Stimulated activated CD8-positive, alpha-beta memory T cell treated with anti-CD3 and anti-CD28 coated beads, Interleukin-12 subunit alpha, Interleukin-12 subunit beta, amount 100 ng/mL, for 24 hours (primary cell): ENCODE results near the gene NEU4.

Source experiments
- DNase-seq: peaks from one replicate; pipeline ENCODE4 v3.0.0-alpha.2; 2020; ENCODE audit errors: extremely low read depth

The NEU4 gene

DNA sequence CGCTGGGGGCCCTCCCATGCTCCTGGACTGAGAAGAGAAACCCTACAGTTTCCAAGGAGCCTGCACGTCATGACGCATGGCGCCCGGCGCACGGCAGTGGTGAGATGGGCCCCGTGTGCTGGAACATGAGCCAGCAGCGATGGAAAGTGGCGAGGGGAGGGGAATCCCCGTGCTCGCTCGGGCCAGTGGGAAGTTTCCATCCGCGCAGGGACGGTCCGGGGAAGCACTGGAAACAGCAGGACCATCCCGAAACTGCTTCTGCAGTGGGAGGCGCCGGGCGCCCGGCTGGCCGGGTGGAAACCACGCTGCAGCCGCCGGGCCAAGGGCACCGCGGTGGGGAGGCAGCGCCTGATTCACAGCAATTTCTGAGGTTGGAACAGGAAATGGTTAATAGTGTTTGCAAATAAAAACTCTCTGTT lies 54.6 kb downstream of the NEU4 start:
- no peak for DNase-seq

DNA sequence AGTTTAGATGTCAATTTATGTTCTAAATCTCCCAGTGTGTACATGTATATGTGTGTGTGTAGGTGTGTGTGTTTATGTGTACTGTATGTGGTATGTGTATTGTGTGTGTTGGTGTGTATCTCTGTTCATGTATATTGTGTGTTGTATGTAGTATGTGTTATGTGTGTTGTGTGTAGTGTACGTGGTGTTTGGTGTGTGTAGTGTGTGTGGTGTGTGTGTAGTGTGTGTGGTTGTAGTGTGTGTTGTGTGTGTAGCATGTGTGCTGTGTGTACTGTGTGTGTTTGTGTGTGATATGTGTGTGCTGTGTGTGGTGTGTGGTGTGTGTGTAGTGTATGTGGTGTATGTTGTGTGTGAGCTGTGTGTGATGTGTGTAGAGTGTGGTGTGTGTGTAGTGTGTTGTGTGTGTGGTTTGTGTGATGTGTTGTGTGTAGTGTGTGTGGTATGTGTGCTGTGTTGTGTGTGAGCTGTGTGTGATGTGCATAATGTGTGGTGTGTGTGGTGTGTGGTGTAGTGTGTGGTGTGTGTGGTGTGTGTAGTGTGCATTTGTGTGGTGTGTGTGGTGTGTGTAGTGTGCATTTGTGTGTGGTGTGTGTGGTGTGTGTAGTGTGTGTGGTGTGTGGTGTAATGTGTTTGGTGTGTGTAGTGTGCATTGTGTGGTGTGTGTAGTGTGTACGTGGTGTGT lies 55.3 kb downstream of the NEU4 start:
- DNase-seq, result no peak

DNA sequence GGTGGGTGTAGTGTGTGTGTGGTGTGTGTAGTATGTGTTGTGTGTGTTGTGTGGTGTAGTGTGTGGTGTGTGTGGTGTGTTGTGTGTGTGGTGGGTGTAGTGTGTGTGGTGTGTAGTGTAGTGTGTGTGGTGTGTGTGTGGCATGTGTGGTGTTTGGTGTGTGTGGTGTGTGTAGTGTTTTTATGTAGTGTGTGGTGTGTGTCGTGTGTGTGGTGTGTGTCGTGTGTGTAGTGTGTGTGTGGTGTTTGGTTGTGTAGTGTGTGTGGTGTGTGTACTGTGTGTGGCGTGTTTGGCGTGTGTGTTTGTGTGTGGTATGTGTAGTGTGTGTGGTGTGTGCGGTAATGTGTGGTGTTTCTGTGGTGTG lies 55.8 kb downstream of the NEU4 start:
- DNase-seq, result no peak

DNA sequence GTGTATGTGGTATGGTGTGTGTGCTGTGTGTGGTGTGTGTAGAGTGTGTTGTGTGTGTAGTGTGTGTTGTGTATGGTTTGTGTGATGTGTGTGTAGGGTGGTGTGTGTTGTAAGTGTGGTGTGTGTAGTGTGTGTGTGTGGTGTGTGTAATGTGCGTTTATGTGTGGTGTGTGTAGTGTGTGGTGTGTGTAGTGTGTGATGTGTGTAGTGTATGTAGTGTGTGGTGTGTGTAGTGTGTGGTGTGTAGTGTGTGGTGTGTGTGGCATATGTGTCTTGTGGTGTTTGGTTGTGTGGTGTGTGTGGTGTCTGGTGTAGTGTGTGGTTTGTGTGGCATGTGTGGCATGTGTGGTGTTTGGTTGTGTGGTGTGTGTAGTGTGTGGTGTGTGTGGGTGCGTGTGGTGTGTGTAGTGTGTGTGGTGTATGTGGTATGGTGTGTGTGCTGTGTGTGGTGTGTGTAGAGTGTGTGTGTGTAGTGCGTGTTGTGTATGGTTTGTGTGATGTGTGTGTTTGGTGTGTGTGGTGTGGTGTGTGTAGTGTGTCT lies 56.5 kb downstream of the NEU4 start:
- DNase-seq, result no peak

DNA sequence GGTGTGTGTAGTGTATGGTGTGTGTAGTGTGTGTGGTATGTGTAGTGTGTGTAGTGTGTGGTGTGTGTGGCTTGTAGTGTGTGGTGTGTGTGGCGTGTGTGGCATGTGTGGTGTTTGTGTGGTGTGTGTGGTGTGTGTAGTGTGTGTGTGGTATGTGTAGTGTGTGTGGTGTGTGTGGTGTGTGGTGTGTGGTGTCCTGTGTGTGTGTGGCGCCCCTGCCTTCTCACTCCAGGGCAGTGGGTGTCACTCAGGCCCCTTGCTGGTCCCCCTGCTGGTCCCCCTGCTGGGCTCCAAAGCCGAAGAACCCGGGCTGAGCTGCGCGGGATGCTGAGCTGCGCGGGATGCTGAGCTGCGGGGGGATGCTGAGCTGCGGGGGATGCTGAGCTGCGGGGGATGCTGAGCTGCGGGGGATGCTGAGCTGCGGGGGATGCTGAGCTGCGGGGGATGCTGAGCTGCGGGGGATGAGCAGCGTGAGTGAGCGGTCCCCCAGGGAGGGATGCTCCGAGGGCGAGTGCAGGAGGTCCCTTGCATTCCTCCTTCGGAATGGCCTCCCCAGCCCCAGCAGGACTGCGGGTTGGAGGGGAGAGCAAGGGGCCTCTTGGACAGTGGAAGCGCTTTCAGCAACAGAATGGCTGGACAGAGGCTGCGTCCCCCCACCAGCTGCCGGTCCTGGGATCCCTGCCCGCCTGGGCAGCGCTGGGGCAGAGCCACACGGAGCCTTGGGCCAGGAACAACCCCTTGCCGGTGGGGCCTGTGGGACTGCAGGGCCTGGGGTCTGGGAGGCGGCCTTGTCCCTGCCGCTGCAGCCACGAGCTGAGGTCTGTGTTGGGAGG lies 57.2 kb downstream of the NEU4 start:
- no peak for DNase-seq
